SK-N-SH (cell line): ENCODE measurements around the gene MAPK11. TPM values are rescaled to one million over a fixed set of nuclear protein-coding genes. Genes with fewer than 3 reads are reported as not detected.

ENCODE experiments used
- CTCF ChIA-PET: fragments of 300-600, 350-600 bp; formaldehyde crosslinking; extraction: SDS; loops from one replicate; lab custom pipeline; 2021; lab: Yijun Ruan, JAX
- POLR2A ChIA-PET: fragments of 350-600 bp; sonication (Branson Sonifier 250); formaldehyde crosslinking; extraction: SDS; loops from one replicate; lab custom pipeline; 2020; ENCODE audit warnings: antibody characterized with exemption, inconsistent platforms; lab: Yijun Ruan, JAX
- DNase-seq: peaks from one replicate; pipeline ENCODE4 v3.0.0; 2012
- H2AFZ ChIP-seq: fragments of 200-600 bp; sonication (generic); 2 replicates; pipeline ENCODE4 v1.8.1; 2016; ENCODE audit warnings: antibody characterized with exemption, mild to moderate bottlenecking, low read depth
- H3F3A ChIP-seq: fragments of 200-600 bp; sonication (generic); replicated peaks from 2 replicates; pipeline ENCODE3; 2016; ENCODE audit warnings: antibody characterized with exemption, mild to moderate bottlenecking; ENCODE audit not compliant: insufficient read depth
- H3K27ac ChIP-seq, 2 experiments: fragments of 200-500 bp in 1 of 2; fragments of 200-600 bp in 1 of 2; sonication (Bioruptor generic) in 1 of 2; sonication (generic), shearing (Covaris generic) in 1 of 2; 2 replicates each; pipeline versions ENCODE4 v1.5.1 to v1.6.1; 2014 to 2016; ENCODE audit warnings: low read depth in 2 of 2, inconsistent platforms in 1 of 2, low read length in 1 of 2, mild to moderate bottlenecking in 1 of 2, mixed read lengths in 1 of 2
- H3K27me3 ChIP-seq: fragments of 200-600 bp; sonication (generic), shearing (Covaris generic); 2 replicates; pipeline ENCODE4 v1.6.1; 2016; ENCODE audit warnings: mixed run types; ENCODE audit not compliant: insufficient read depth
- H3K36me3 ChIP-seq, 2 experiments: fragments of 200-500 bp in 1 of 2; fragments of 200-600 bp in 1 of 2; sonication (Bioruptor generic) in 1 of 2; sonication (generic) in 1 of 2; replicated peaks in 1 of 2; 2 replicates each; pipeline versions ENCODE3 to v1.5.1; 2014 to 2016; ENCODE audit warnings: low read length in 1 of 2, mild to moderate bottlenecking in 1 of 2; ENCODE audit not compliant: insufficient read depth in 2 of 2, control insufficient read depth in 1 of 2
- H3K4me1 ChIP-seq, 2 experiments: fragments of 200-500 bp in 1 of 2; fragments of 200-600 bp in 1 of 2; sonication (Bioruptor generic) in 1 of 2; sonication (generic), shearing (Covaris generic) in 1 of 2; 2 replicates each; pipeline versions ENCODE4 v1.5.1 to v1.6.1; 2014 to 2016; ENCODE audit warnings: low read depth in 1 of 2, low read length in 1 of 2, mixed run types in 1 of 2; ENCODE audit not compliant: insufficient read depth in 2 of 2, control insufficient read depth in 1 of 2
- H3K4me2 ChIP-seq: fragments of 200-600 bp; sonication (generic), shearing (Covaris generic); 2 replicates; pipeline ENCODE4 v1.6.1; 2017; ENCODE audit warnings: mixed run types
- H3K4me3 ChIP-seq, 2 experiments: fragments of 200-500 bp in 1 of 2; fragments of 200-600 bp in 1 of 2; sonication (Bioruptor generic) in 1 of 2; sonication (generic), shearing (Covaris generic) in 1 of 2; 2 replicates each; pipeline versions ENCODE4 v1.5.1 to v1.8.1; 2014 to 2016; ENCODE audit warnings: low read depth in 2 of 2, inconsistent platforms in 1 of 2, low read length in 1 of 2, mild to moderate bottlenecking in 1 of 2, mixed read lengths in 1 of 2, moderate library complexity in 1 of 2
- H3K79me2 ChIP-seq: fragments of 200-600 bp; sonication (generic); 2 replicates; pipeline ENCODE4 v1.8.1; 2017; ENCODE audit warnings: mild to moderate bottlenecking; ENCODE audit not compliant: insufficient read depth
- H3K9ac ChIP-seq: fragments of 200-600 bp; sonication (generic); 2 replicates; pipeline ENCODE4 v1.6.1; 2017; ENCODE audit warnings: mixed run types
- H3K9me2 ChIP-seq: fragments of 200-600 bp; sonication (generic); 2 replicates; pipeline ENCODE4 v1.6.1; 2017; ENCODE audit warnings: mixed run types
- H3K9me3 ChIP-seq: fragments of 200-600 bp; sonication (generic); 2 replicates; pipeline ENCODE4 v1.6.1; 2017; ENCODE audit warnings: mixed run types, mild to moderate bottlenecking, moderate library complexity
- H4K20me1 ChIP-seq: fragments of 200-600 bp; sonication (generic); 2 replicates; pipeline ENCODE4 v1.6.1; 2017; ENCODE audit warnings: mild to moderate bottlenecking, mixed run types; ENCODE audit not compliant: insufficient read depth
- CTCF ChIP-seq: fragments of 200-600 bp; sonication (generic); IDR thresholded peaks from 2 replicates; pipeline ENCODE4 v1.6.1; 2017; ENCODE audit warnings: antibody characterized with exemption, mild to moderate bottlenecking, moderate library complexity
- ELF1 ChIP-seq: IDR thresholded peaks from 2 replicates; pipeline ENCODE4 v1.4.0; 2012
- EZH2phosphoT487 ChIP-seq: fragments of 200-600 bp; sonication (generic); IDR thresholded peaks from 2 replicates; pipeline ENCODE4 v1.6.1; 2017; ENCODE audit warnings: low read depth, mixed run types, mild to moderate bottlenecking, antibody characterized with exemption, moderate library complexity, borderline replicate concordance
- NFIC ChIP-seq: IDR thresholded peaks from 2 replicates; pipeline ENCODE4 v1.4.0; 2012; ENCODE audit warnings: borderline replicate concordance
- PBX3 ChIP-seq: IDR thresholded peaks from 2 replicates; pipeline ENCODE4; 2012
- REST ChIP-seq: IDR thresholded peaks from 2 replicates; pipeline ENCODE4 v1.6.1; 2012; ENCODE audit warnings: mild to moderate bottlenecking, low read depth, low read length, moderate library complexity
- RXRA ChIP-seq: IDR thresholded peaks from 2 replicates; pipeline ENCODE4 v1.4.0; 2012; ENCODE audit warnings: low read depth, mild to moderate bottlenecking, borderline replicate concordance
- SIN3A ChIP-seq: IDR thresholded peaks from 2 replicates; pipeline ENCODE4 v1.6.1; 2012; ENCODE audit warnings: low read depth, mild to moderate bottlenecking, low read length, moderate library complexity, borderline replicate concordance
- TAF1 ChIP-seq: IDR thresholded peaks from 2 replicates; pipeline ENCODE4 v1.6.1; 2012; ENCODE audit warnings: low read depth, mild to moderate bottlenecking, low read length, moderate library complexity, borderline replicate concordance
- TCF12 ChIP-seq: IDR thresholded peaks from 2 replicates; pipeline ENCODE4 v1.4.0; 2012
- YY1 ChIP-seq: IDR thresholded peaks from 2 replicates; pipeline ENCODE4 v1.4.0; 2012; ENCODE audit warnings: low read depth, mild to moderate bottlenecking
- ZBTB33 ChIP-seq: IDR thresholded peaks from 2 replicates; pipeline ENCODE4 v1.4.0; 2012; ENCODE audit warnings: low read depth, borderline replicate concordance
- WGBS: methylation state at CpG from one replicate; pipeline ENCODE4 v1.1.6; 2017; ENCODE audit warnings: low lambda C conversion rate; 5-methylcytosine and 5-hydroxymethylcytosine counted together
- polyA plus RNA-seq, 3 experiments: library from polyadenylated mRNA; depleted of rRNA; stranded (reverse); fragments of >200 nt; gene quantifications; 2 replicates each; pipeline ENCODE4 v1.2.3, GENCODE V29; 2012

The MAPK11 gene
- polyA plus RNA-seq, 1 of the 3 experiments (the other 2 are of a cell fraction): 36.0 TPM

- Histone ChIP-seq H3K4me3 (no peak overlapping the region), H3K4me2 (no peak overlapping the region), H3K36me3 (no peaks in the 10 kb centered on the region), H3K9ac (no peak overlapping the region), H3K9me3 (no peaks in the 10 kb centered on the region), H2AFZ (no peak overlapping the region)
- DNase-seq: peak; percentile 17
- 84% methylated on average over 12 of the region's 21 CpGs for WGBS
- TF ChIP-seq SIN3A (no peak), EZH2phosphoT487 (no peak), RXRA (no peak), ELF1 (no peak), TAF1 (no peak)
- TF ChIP-seq, all 33 proteins: peak for 0
- POLR2A ChIA-PET: no interaction called here
- Histone ChIP-seq H4K20me1 (no peaks in the 10 kb centered on the region), H3K9me2 (no peaks in the 10 kb centered on the region), H3K4me1 (no peaks in the 10 kb centered on the region), H3K27me3 (no peaks in the 10 kb centered on the region), H3F3A (no peaks in the 10 kb centered on the region), H3K27ac (no peak overlapping the region), H3K79me2 (no peaks in the 10 kb centered on the region)
- CTCF ChIA-PET: interaction anchor here (0.6 to 2.0 kb wide), 2 partner anchors 42 to 54 kb away, joined by 5 to 6 read pairs; no protein-coding TSS in a partner anchor
Measured at GRCh38 chr22:50318698-50319411, 48.7 kb upstream of the MAPK11 start.

GRCh38 chr22:50318356-50318697, 48.1 kb upstream of the MAPK11 start:
- ChIA-PET POLR2A (no interaction called here), CTCF (interaction anchor here (1.8 kb wide), 1 partner anchor 208 kb away, joined by 5 read pairs; the partner anchor contains the start of gene SCO2)
- Histone ChIP-seq H3K4me1 (no peaks in the 10 kb centered on the region), H3K36me3 (no peaks in the 10 kb centered on the region), H4K20me1 (no peaks in the 10 kb centered on the region), H3K4me2 (no peak overlapping the region), H3K9ac (no peak overlapping the region), H3F3A (no peaks in the 10 kb centered on the region), H3K9me3 (no peaks in the 10 kb centered on the region), H2AFZ (no peak overlapping the region), H3K27ac (no peak overlapping the region), H3K79me2 (no peaks in the 10 kb centered on the region), H3K27me3 (no peaks in the 10 kb centered on the region), H3K4me3 (no peak overlapping the region), H3K9me2 (no peaks in the 10 kb centered on the region)
- TF ChIP-seq YY1 (no peak), NFIC (no peak), ZBTB33 (no peak)
- 90% methylated on average over 3 of the region's 7 CpGs for WGBS
- peak; percentile 54 for DNase-seq

- Histone ChIP-seq H3K79me2 (no peaks in the 10 kb centered on the region), H3K4me1 (no peaks in the 10 kb centered on the region), H2AFZ (no peak overlapping the region), H3K9me3 (no peaks in the 10 kb centered on the region), H3K27ac (no peak overlapping the region), H3K9me2 (no peaks in the 10 kb centered on the region), H3K27me3 (no peaks in the 10 kb centered on the region), H3F3A (no peaks in the 10 kb centered on the region), H4K20me1 (no peaks in the 10 kb centered on the region), H3K4me2 (no peak overlapping the region), H3K4me3 (no peak overlapping the region), H3K9ac (no peak overlapping the region), H3K36me3 (no peaks in the 10 kb centered on the region)
- CTCF ChIA-PET: interaction anchor here (0.8 to 1.8 kb wide), 2 partner anchors 44 to 208 kb away, joined by 3 to 5 read pairs; partner anchors contain the start of gene SCO2
- DNase-seq: peak; percentile 23
- POLR2A ChIA-PET: interaction anchor here (0.5 to 1.0 kb wide), 2 partner anchors 49 to 75 kb away, joined by 3 to 4 read pairs; no protein-coding TSS in a partner anchor
- WGBS: 77% methylated on average over 4 of the region's 7 CpGs
- TF ChIP-seq CTCF (no peak), PBX3 (no peak), ELF1 (no peak), REST (no peak), TCF12 (no peak)
Measured at GRCh38 chr22:50317674-50318073, 47.5 kb upstream of the MAPK11 start.
